GM12878 (cell line): ENCODE data around the gene RPS6KA2. TPM values are rescaled to one million over a fixed set of nuclear protein-coding genes. Genes with fewer than 3 reads are reported as not detected.

Experiments used
- ATAC-seq: fragments of 200-7000 bp; cut with Tn5 transposase; 3 replicates; pipeline ENCODE4 v1.9.1; 2020; ENCODE audit warnings: mild to moderate bottlenecking, moderate library complexity
- BruUV-seq: library from RNA; stranded (reverse); fragments of 400-500 nt; replicated peaks from 2 replicates; lab custom pipeline; 2021; lab: Mats Ljungman, UMichigan
- CTCF ChIA-PET: fragments of 300-600 bp; sonication (Branson Sonifier 250); formaldehyde crosslinking; extraction: SDS; loops from one replicate; lab custom pipeline; 2021; ENCODE audit warnings: inconsistent platforms; lab: Yijun Ruan, JAX
- POLR2A ChIA-PET: fragments of 350-600 bp; formaldehyde crosslinking; extraction: SDS; loops from one replicate; lab custom pipeline; 2021; ENCODE audit warnings: inconsistent platforms; lab: Charles Lee
- RAD21 ChIA-PET: fragments of 300-600 bp; sonication (Branson Sonifier 250); formaldehyde crosslinking; loops from one replicate; lab custom pipeline; 2023; ENCODE audit warnings: antibody characterized with exemption; ENCODE audit not compliant: unreplicated experiment; lab: Charles Lee
- SMC1A ChIA-PET: fragments of 300-600 bp; sonication (Branson Sonifier 250); formaldehyde crosslinking; loops from one replicate; lab custom pipeline; 2023; ENCODE audit not compliant: unreplicated experiment, uncharacterized antibody; lab: Charles Lee
- DNase-seq: peaks from one replicate; pipeline ENCODE4 v3.0.0-alpha.2; 2011; ENCODE audit warnings: low read depth, low spot score
- FAIRE-seq: peaks from 3 replicates; lab custom pipeline; 2011; peaks lifted over from hg19 to GRCh38; lab: Jason Lieb, UNC
- H2AFZ ChIP-seq: 2 replicates; pipeline ENCODE4 v1.6.0; 2011; ENCODE audit warnings: low read depth, low read length, control low read depth; ENCODE audit not compliant: control insufficient read depth
- H3K27ac ChIP-seq: 2 replicates; pipeline ENCODE4 v1.5.1; 2011; ENCODE audit warnings: control low read depth; ENCODE audit not compliant: control insufficient read depth, insufficient read depth
- H3K27me3 ChIP-seq, 2 experiments: replicated peaks in 1 of 2; 2 replicates each; pipeline versions ENCODE4 v1.6.0 to v1.6.1; 2011; ENCODE audit warnings: low read length in 1 of 2; ENCODE audit not compliant: control insufficient read depth in 2 of 2, insufficient read depth in 2 of 2
- H3K36me3 ChIP-seq, 2 experiments: 2 replicates each; pipeline ENCODE4 v1.5.1; 2011; ENCODE audit warnings: low read length in 1 of 2; ENCODE audit not compliant: control insufficient read depth in 2 of 2, insufficient read depth in 2 of 2
- H3K4me1 ChIP-seq: 2 replicates; pipeline ENCODE4 v1.6.1; 2011; ENCODE audit warnings: mild to moderate bottlenecking, low read length, moderate library complexity, mixed read lengths; ENCODE audit not compliant: control insufficient read depth, insufficient read depth
- H3K4me2 ChIP-seq: 2 replicates; pipeline ENCODE4 v1.6.0; 2011; ENCODE audit warnings: control low read depth; ENCODE audit not compliant: control insufficient read depth, insufficient read depth
- H3K4me3 ChIP-seq: fragments of 200-600 bp; sonication (generic); 2 replicates; pipeline ENCODE4 v1.5.1; 2016
- H3K79me2 ChIP-seq: 2 replicates; pipeline ENCODE4 v1.6.0; 2011; ENCODE audit warnings: low read length; ENCODE audit not compliant: control insufficient read depth, insufficient read depth
- H3K9ac ChIP-seq: 2 replicates; pipeline ENCODE4 v1.8.0; 2011; ENCODE audit warnings: low read length, control low read depth, mixed read lengths; ENCODE audit not compliant: control insufficient read depth, insufficient read depth
- H3K9me3 ChIP-seq: replicated peaks from 3 replicates; pipeline ENCODE4 v1.5.1; 2011; ENCODE audit warnings: mild to moderate bottlenecking, low read length; ENCODE audit not compliant: control insufficient read depth, insufficient read depth
- H4K20me1 ChIP-seq: 2 replicates; pipeline ENCODE4 v1.6.0; 2011; ENCODE audit not compliant: control insufficient read depth, insufficient read depth
- CHD4 ChIP-seq: fragments of 200-600 bp; sonication (generic); IDR thresholded peaks from 2 replicates; pipeline ENCODE4 v1.6.1; 2016; ENCODE audit warnings: mild to moderate bottlenecking
- WGBS: methylation state at CpG from one replicate; pipeline ENCODE4 v1.1.6; 2016; ENCODE audit warnings: low lambda C conversion rate; ENCODE audit not compliant: insufficient replicate concordance, insufficient coverage; ENCODE audit errors: missing lambda C conversion rate; 5-methylcytosine and 5-hydroxymethylcytosine counted together
- in situ Hi-C: fragments of 300-500 bp; cut with MboI; formaldehyde crosslinking; loops from 9 replicates; pipeline ENCODE4 v1.14.3; 2018; ENCODE audit warnings: mixed read lengths
- intact Hi-C: fragments of 100-400 bp; cut with micrococcal nuclease; formaldehyde crosslinking; loops from one replicate; pipeline ENCODE4 v1.14.2; 2022; ENCODE audit not compliant: unreplicated experiment
- polyA plus RNA-seq, 11 experiments: library from polyadenylated mRNA; depleted of rRNA in 4 of 11; unstranded in 6 of 11; stranded (reverse) in 5 of 11; fragments of >200 nt; fragmentation: Nextera tagmentation in 4 of 11; fragmentation: Illumina TruSeq in 1 of 11; extraction: Ambion mirVana in 4 of 11; extraction: Trizol in 1 of 11; gene quantifications; 1 replicate in 1 of 11; 2 replicates in 10 of 11; pipeline versions ENCODE4 v1.2.1 to v1.2.3, GENCODE V29; 2011 to 2016; ENCODE audit warnings: inconsistent platforms in 2 of 11, missing spikeins in 2 of 11, low read depth in 1 of 11
- total RNA-seq, 4 experiments: library from RNA; depleted of rRNA in 3 of 4; stranded (reverse); fragments of >200 nt in 3 of 4; fragmentation: Illumina TruSeq in 1 of 4; extraction: Trizol in 1 of 4; gene quantifications; 2 replicates each; pipeline versions ENCODE4 v1.2.1 to v1.2.3, GENCODE V29; 2013 to 2021
- TF ChIP-seq, protein P1 (sequence below): fragments of 450-650 bp; IDR thresholded peaks from 2 replicates; pipeline ENCODE4 v1.6.1; 2017; ENCODE audit warnings: low read depth, mild to moderate bottlenecking, moderate library complexity
- TF ChIP-seq, protein P2 (sequence below): fragments of 150-350 bp; IDR thresholded peaks from 2 replicates; pipeline ENCODE4 v1.6.1; 2016; ENCODE audit warnings: low read depth, low read length

Gene RPS6KA2
- total and polyA plus RNA-seq, 10 of the 15 experiments (the other 5 are each of a cell fraction or from before 2014, with no cell fraction given), result 0.02 to 1.0 (median 0.22) TPM; not detected in 1

DNA sequence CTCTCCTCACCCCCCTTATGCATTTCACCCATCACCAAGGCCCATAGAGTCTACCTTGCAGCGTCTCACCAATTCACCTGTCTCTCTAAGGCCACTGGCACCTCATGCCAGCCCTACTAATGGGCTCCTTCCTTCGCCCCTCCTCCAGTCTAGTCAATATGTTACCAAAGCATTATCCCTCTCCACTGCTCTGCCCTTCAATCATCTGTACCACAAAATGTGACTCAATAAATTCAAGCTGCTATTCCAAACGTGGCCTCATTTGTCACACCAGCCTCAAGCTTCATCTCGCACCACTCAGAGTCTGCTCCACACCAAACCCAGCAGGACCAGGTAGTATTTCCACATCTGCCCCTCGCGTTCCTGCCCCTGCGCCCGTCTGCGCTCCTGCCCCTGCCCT is 21.8 kb upstream of the RPS6KA2 start:
- Histone ChIP-seq H4K20me1 (no peaks in the 10 kb centered on the region), H3K27me3 (0 out of 4 replicates have a peak, but pooled peaks cover 0 to 2% of the 10 kb centered on the region in 2 experiments), H3K9ac (no peak overlapping the region)
- RAD21 ChIA-PET, result no interaction called here
- ATAC-seq, result no peak
- DNase-seq, result no peak
- TF ChIP-seq CHD4, result no peak
- TF ChIP-seq, protein P1, sequence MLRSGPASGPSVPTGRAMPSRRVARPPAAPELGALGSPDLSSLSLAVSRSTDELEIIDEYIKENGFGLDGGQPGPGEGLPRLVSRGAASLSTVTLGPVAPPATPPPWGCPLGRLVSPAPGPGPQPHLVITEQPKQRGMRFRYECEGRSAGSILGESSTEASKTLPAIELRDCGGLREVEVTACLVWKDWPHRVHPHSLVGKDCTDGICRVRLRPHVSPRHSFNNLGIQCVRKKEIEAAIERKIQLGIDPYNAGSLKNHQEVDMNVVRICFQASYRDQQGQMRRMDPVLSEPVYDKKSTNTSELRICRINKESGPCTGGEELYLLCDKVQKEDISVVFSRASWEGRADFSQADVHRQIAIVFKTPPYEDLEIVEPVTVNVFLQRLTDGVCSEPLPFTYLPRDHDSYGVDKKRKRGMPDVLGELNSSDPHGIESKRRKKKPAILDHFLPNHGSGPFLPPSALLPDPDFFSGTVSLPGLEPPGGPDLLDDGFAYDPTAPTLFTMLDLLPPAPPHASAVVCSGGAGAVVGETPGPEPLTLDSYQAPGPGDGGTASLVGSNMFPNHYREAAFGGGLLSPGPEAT, result no peak
- TF ChIP-seq, protein P2, sequence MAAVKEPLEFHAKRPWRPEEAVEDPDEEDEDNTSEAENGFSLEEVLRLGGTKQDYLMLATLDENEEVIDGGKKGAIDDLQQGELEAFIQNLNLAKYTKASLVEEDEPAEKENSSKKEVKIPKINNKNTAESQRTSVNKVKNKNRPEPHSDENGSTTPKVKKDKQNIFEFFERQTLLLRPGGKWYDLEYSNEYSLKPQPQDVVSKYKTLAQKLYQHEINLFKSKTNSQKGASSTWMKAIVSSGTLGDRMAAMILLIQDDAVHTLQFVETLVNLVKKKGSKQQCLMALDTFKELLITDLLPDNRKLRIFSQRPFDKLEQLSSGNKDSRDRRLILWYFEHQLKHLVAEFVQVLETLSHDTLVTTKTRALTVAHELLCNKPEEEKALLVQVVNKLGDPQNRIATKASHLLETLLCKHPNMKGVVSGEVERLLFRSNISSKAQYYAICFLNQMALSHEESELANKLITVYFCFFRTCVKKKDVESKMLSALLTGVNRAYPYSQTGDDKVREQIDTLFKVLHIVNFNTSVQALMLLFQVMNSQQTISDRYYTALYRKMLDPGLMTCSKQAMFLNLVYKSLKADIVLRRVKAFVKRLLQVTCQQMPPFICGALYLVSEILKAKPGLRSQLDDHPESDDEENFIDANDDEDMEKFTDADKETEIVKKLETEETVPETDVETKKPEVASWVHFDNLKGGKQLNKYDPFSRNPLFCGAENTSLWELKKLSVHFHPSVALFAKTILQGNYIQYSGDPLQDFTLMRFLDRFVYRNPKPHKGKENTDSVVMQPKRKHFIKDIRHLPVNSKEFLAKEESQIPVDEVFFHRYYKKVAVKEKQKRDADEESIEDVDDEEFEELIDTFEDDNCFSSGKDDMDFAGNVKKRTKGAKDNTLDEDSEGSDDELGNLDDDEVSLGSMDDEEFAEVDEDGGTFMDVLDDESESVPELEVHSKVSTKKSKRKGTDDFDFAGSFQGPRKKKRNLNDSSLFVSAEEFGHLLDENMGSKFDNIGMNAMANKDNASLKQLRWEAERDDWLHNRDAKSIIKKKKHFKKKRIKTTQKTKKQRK, result no peak
- TF ChIP-seq, all 136 proteins: peak for 0
- Histone ChIP-seq H3K79me2 (no peaks in the 10 kb centered on the region), H3K4me1 (no peaks in the 10 kb centered on the region), H2AFZ (no peak overlapping the region), H3K36me3 (no peaks in the 10 kb centered on the region), H3K27ac (no peak overlapping the region), H3K9me3 (no peaks in the 10 kb centered on the region), H3K4me2 (no peak overlapping the region), H3K4me3 (no peak overlapping the region)
- in situ Hi-C loops, result no loop called here
- 63% methylated on average over 9 of the region's 9 CpGs for WGBS
- ChIA-PET CTCF (no interaction called here), SMC1A (no interaction called here), POLR2A (no interaction called here)
- intact Hi-C loops, result no loop called here
- BruUV-seq, result no TSS peak
- no peak for FAIRE-seq
